HFFc6 (cell line): ENCODE results near the gene ZNF33A. TPM values are rescaled to one million over a fixed set of nuclear protein-coding genes. Genes with fewer than 3 reads are reported as not detected.

Experiments used
- DNase-seq: peaks from one replicate; pipeline ENCODE4 v3.0.0-alpha.2; 2018
- H3K27ac Mint-ChIP-seq: 2 replicates; pipeline ENCODE4 v1.8.0; 2020; ENCODE audit warnings: mild to moderate bottlenecking, mixed read lengths
- H3K27me3 Mint-ChIP-seq: 2 replicates; pipeline ENCODE4 v1.8.0; 2021; ENCODE audit warnings: mild to moderate bottlenecking, moderate library complexity, mixed read lengths; ENCODE audit not compliant: insufficient read depth
- H3K36me3 Mint-ChIP-seq: 2 replicates; pipeline ENCODE4 v1.8.0; 2021; ENCODE audit warnings: low read depth, mixed read lengths
- H3K4me1 Mint-ChIP-seq: 2 replicates; pipeline ENCODE4 v1.8.0; 2020; ENCODE audit warnings: low read depth, mixed read lengths
- H3K4me3 Mint-ChIP-seq: 2 replicates; pipeline ENCODE4 v1.8.0; 2020; ENCODE audit warnings: mild to moderate bottlenecking, moderate library complexity, mixed read lengths
- H3K9me3 Mint-ChIP-seq: 2 replicates; pipeline ENCODE4 v1.8.0; 2020; ENCODE audit warnings: mild to moderate bottlenecking, mixed read lengths
- CTCF ChIP-seq: fragments of 200-600 bp; sonication (generic); IDR thresholded peaks from 2 replicates; pipeline ENCODE4 v1.5.0; 2021; ENCODE audit warnings: antibody characterized with exemption, mild to moderate bottlenecking
- long read RNA-seq: library from polyadenylated mRNA; unstranded; transcript quantifications from one replicate; pipeline ENCODE4 v2.0.0, GENCODE V29; 2019
- total RNA-seq, 6 experiments: library from RNA; stranded (reverse); fragmentation: NEBNext Ultra II Directional; extraction: Animal tissue kit (Norgen Biotek cat#: 25700); gene quantifications; 2 replicates in 1 of 6; 3 replicates in 5 of 6; pipeline ENCODE4 v1.2.3, GENCODE V29; 2021

The ZNF33A gene
- 10 to 100 TPM in 3 of 6 experiments, 1 to 10 TPM in 3; 9.5 to 12.7 (median 10.2) TPM for total RNA-seq
- long read RNA-seq, full-length matches to known transcripts: 5 of 10 reads
- long read RNA-seq, partial matches to known transcripts: 0 of 10 reads
- long read RNA-seq, other reads (novel, unspliced or antisense): 5 of 10 reads

GRCh38 chr10:38010119-38010903 is at the start of gene ZNF33A:
TSS of gene ZNF33A (plus strand) at chr10:38010675. CDS start at chr10:38012342, 1,667 bp downstream.
- DNase-seq: peak; percentile 75
- peaks cover 18% of the 10 kb centered on the region for H3K4me1 Mint-ChIP-seq
- no peak for TF ChIP-seq CTCF
- peak within 1 kb of the TSS; percentile 91 for H3K4me3 Mint-ChIP-seq
- H3K36me3 Mint-ChIP-seq: no peaks in the 10 kb centered on the region; the same call in 1 of the 2 replicates
- no peaks in the 10 kb centered on the region; the same call in 1 of the 2 replicates for H3K27me3 Mint-ChIP-seq
- peak within 1 kb of the TSS; percentile 98 for H3K27ac Mint-ChIP-seq
- no peaks in the 10 kb centered on the region for H3K9me3 Mint-ChIP-seq

- Mint-ChIP-seq H3K27ac (no peak overlapping the region), H3K4me1 (no peaks in the 10 kb centered on the region), H3K27me3 (no peaks in the 10 kb centered on the region; the same call in 1 of the 2 replicates), H3K4me3 (no peak overlapping the region), H3K36me3 (peaks cover 48% of the 10 kb centered on the region), H3K9me3 (peaks cover 5% of the 10 kb centered on the region; the same call in 1 of the 2 replicates)
- DNase-seq: no peak
- no peak for TF ChIP-seq CTCF
Observed at GRCh38 chr10:37965006-37965405, 45.5 kb upstream of the ZNF33A start.

- TF ChIP-seq CTCF: no peak
- Mint-ChIP-seq H3K4me1 (peaks cover 19% of the 10 kb centered on the region), H3K4me3 (no peak overlapping the region), H3K27ac (no peak overlapping the region), H3K9me3 (no peaks in the 10 kb centered on the region), H3K27me3 (no peaks in the 10 kb centered on the region), H3K36me3 (peaks cover 23% of the 10 kb centered on the region)
- no peak for DNase-seq
Observed at GRCh38 chr10:37972396-37972795, 38.1 kb upstream of the ZNF33A start.

- peak; percentile 17 for DNase-seq
- H3K4me1 Mint-ChIP-seq: peaks cover 26% of the 10 kb centered on the region
- peaks cover 11% of the 10 kb centered on the region for H3K36me3 Mint-ChIP-seq
- peak overlapping the region; percentile 96 for H3K27ac Mint-ChIP-seq
- H3K4me3 Mint-ChIP-seq: peak overlapping the region; percentile 92
- H3K9me3 Mint-ChIP-seq: no peaks in the 10 kb centered on the region
- H3K27me3 Mint-ChIP-seq: no peaks in the 10 kb centered on the region; the same call in 1 of the 2 replicates
- no peak for TF ChIP-seq CTCF
Observed at GRCh38 chr10:37975401-37975991, 35.0 kb upstream of the ZNF33A start.

GRCh38 chr10:37976091-37976879 is 34.2 kb upstream of the ZNF33A start, which contains the start of gene ZNF25:
TSS of gene ZNF25 (minus strand) at chr10:37976647. CDS start at chr10:37971722, 4,925 bp downstream.
- no peaks in the 10 kb centered on the region; the same call in 1 of the 2 replicates for H3K27me3 Mint-ChIP-seq
- peaks cover 26% of the 10 kb centered on the region for H3K4me1 Mint-ChIP-seq
- H3K4me3 Mint-ChIP-seq: peak within 1 kb of the TSS; percentile 92
- peak; percentile 91 for TF ChIP-seq CTCF
- H3K36me3 Mint-ChIP-seq: peaks cover 8% of the 10 kb centered on the region
- peak; percentile 98 for DNase-seq
- H3K9me3 Mint-ChIP-seq: no peaks in the 10 kb centered on the region
- H3K27ac Mint-ChIP-seq: peak within 1 kb of the TSS; percentile 96
